Immature natural killer cell (primary cell): ENCODE measurements around the gene P2RY6. TPM values are rescaled to one million over a fixed set of nuclear protein-coding genes. Genes with fewer than 3 reads are reported as not detected.

Experiments used
- DNase-seq, 3 donors: peaks; one replicate each; pipeline ENCODE4 v3.0.0; 2022; ENCODE audit warnings: mixed read lengths in 1 of 3
- H3K27ac Mint-ChIP-seq, 6 donors: one replicate each; pipeline ENCODE4 v1.8.0; 2020; ENCODE audit warnings: mixed read lengths in 6 of 6, mild to moderate bottlenecking in 5 of 6, inconsistent platforms in 4 of 6, moderate library complexity in 3 of 6
- H3K27me3 Mint-ChIP-seq, 3 donors: one replicate each; pipeline ENCODE4 v1.8.0; 2020 to 2021; ENCODE audit warnings: low read depth in 3 of 3, mild to moderate bottlenecking in 3 of 3, mixed read lengths in 3 of 3, moderate library complexity in 3 of 3, inconsistent platforms in 1 of 3
- H3K36me3 Mint-ChIP-seq, 3 donors: one replicate each; pipeline ENCODE4 v1.8.0; 2020; ENCODE audit warnings: mixed read lengths in 3 of 3, inconsistent platforms in 2 of 3, mild to moderate bottlenecking in 2 of 3
- H3K4me1 Mint-ChIP-seq, 2 donors: one replicate each; pipeline ENCODE4 v1.8.0; 2020; ENCODE audit warnings: inconsistent platforms in 2 of 2, mild to moderate bottlenecking in 2 of 2, mixed read lengths in 2 of 2, moderate library complexity in 1 of 2
- H3K4me3 Mint-ChIP-seq, 5 donors: one replicate each; pipeline ENCODE4 v1.8.0; 2020; ENCODE audit warnings: mild to moderate bottlenecking in 5 of 5, mixed read lengths in 5 of 5, inconsistent platforms in 3 of 5, moderate library complexity in 3 of 5
- H3K9me3 Mint-ChIP-seq, 6 donors: one replicate each; pipeline ENCODE4 v1.8.0; 2020; ENCODE audit warnings: mild to moderate bottlenecking in 6 of 6, mixed read lengths in 6 of 6, inconsistent platforms in 4 of 6, moderate library complexity in 3 of 6
- polyA plus RNA-seq, 3 donors: library from polyadenylated mRNA; unstranded; fragments of 300-500 nt; fragmentation: Illumina TruSeq; gene quantifications; one replicate each; pipeline ENCODE4 v1.2.3, GENCODE V29; 2021

The P2RY6 gene
- polyA plus RNA-seq, 3 donors from 2014 or later, result 3.0 TPM; not detected in 2

DNA sequence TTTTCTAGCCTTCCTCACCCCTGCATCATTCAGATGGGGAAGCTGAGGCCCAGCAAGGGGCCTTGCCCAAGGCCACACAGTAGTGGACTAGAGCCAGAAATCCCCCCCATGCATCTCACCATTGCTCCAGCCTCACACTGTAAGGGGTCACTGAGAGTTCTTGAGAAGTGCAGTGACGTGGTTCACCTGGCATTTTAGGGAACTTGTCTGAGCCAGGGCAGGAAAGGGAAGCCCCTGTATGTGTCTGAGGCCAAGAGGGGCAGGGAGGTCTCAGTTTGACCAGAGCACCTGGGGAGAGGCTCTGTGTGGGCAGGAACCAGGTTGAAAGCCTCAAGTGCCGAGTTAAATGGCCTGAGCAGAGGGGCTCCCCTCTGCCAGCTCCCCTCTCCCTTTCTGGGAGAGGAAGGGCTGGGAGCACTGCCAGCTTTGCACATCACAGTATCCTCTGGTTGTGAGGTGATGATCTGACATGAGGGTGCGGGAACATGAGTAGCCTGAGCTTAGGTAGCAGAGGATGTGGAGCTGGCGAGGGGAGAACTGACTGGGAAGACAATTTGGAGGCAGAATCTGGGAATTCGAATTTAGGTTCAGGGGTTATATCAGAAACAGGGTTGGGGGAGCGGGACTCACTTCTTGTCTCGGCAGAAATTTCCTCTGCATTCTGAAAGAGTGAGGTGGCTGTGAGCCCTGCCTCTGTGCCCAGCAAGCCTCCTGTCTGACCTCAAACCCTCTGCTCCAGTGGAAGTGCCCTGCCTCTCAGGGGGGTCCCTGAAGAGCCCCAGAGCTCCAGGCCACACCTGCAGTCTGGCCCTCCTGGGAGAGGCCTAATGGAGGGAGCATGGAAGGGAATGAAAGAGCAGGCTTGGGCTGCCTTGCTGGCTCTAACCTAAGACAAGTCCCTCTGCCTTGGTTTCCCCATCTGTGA, 50.5 kb downstream of the P2RY6 start:
- H3K4me1 Mint-ChIP-seq, result no peaks in the 10 kb centered on the region
- H3K9me3 Mint-ChIP-seq, result no peaks in the 10 kb centered on the region
- peaks cover 0 to 3% (median 3%) of the 10 kb centered on the region in 3 donors for H3K27me3 Mint-ChIP-seq
- no peak overlapping the region for H3K4me3 Mint-ChIP-seq
- no peak for DNase-seq
- H3K36me3 Mint-ChIP-seq, result no peaks in the 10 kb centered on the region
- H3K27ac Mint-ChIP-seq, result peak overlapping the region in 1 of 6 donors; percentile 25

DNA sequence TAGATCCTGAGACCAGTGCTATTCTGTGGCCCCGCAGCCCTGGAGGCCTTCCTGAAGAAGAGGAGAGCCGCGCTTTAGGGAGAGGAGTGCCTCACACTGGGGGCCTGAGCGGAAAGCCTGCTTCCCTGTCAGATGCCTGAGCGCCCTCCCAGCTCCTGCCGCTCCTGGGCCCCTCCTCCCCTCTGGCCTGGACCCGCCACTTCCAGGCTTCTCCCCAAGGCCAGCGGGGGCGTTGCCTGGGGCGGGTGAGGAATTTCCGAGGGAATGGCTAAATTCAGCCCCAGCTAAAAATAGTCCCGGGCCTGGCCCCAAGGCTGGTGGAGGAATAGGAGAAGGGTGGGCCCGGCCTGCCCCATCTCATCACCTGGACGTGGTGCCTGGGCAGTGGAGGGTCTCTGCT, 51.3 kb downstream of the P2RY6 start:
- peaks cover 0 to 3% (median 3%) of the 10 kb centered on the region in 3 donors for H3K27me3 Mint-ChIP-seq
- H3K27ac Mint-ChIP-seq, result no peak overlapping the region
- H3K9me3 Mint-ChIP-seq, result no peaks in the 10 kb centered on the region
- H3K36me3 Mint-ChIP-seq, result no peaks in the 10 kb centered on the region
- H3K4me3 Mint-ChIP-seq, result no peak overlapping the region
- DNase-seq, result no peak
- H3K4me1 Mint-ChIP-seq, result no peaks in the 10 kb centered on the region

- Mint-ChIP-seq H3K27ac (no peak overlapping the region), H3K4me3 (no peak overlapping the region), H3K4me1 (no peaks in the 10 kb centered on the region), H3K36me3 (no peaks in the 10 kb centered on the region), H3K27me3 (peaks cover 0 to 3% (median 3%) of the 10 kb centered on the region in 3 donors), H3K9me3 (no peaks in the 10 kb centered on the region)
- no peak for DNase-seq
These were observed 52.0 kb downstream of the P2RY6 start for GRCh38 chr11:73324116-73324515.

GRCh38 chr11:73324665-73325035, 52.5 kb downstream of the P2RY6 start:
- H3K36me3 Mint-ChIP-seq, result no peaks in the 10 kb centered on the region
- peak overlapping the region in 1 of 6 donors; percentile 59 for H3K27ac Mint-ChIP-seq
- no peak overlapping the region for H3K4me3 Mint-ChIP-seq
- DNase-seq, result no peak
- no peaks in the 10 kb centered on the region for H3K4me1 Mint-ChIP-seq
- peaks cover 0 to 3% (median 0%) of the 10 kb centered on the region in 3 donors for H3K27me3 Mint-ChIP-seq
- H3K9me3 Mint-ChIP-seq, result no peaks in the 10 kb centered on the region

DNA sequence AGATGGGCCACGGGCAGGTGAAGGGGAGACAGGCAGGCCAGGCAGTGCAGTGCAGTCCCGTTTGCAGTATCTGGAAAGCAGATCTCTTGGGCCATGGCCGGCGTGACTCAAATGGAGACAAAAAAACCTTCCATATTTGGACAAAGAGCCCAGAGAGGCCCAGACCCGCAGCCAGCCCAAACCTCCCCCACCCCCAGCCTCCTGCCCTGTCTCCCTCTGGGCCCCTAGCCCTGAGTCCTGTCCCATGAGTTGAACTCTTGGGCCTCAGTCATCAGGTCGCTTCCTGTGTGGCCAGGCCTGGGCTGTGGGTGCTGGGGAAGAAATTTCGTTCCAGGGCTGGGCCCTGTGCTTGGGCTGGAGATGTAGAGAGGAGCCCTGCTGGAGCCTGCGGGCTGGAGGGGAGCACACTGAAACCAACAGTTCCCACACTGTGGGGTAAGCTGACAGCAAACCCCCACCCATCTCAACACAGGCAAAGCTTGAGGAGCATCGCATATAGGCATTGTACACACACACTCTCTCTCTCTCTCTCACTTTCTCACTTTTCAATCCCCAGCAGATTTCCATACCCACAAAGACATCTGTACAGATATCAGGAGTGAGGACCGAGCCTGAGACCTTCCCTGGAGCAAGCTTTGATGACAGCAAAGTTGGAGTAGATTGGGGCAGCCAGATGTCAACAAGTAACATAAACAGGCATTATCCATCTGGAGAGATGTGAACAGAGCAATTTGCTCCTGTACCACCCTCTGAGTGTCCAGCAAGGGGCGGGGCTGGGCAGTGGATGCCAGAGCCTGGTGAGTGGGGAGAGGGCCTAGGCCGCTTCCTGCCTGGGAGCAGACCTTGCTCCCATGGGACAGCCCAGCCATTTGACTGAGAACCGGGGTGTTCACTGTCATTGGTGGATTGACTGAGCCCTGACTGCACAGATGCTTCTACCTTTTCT, 53.2 kb downstream of the P2RY6 start:
- no peak for DNase-seq

DNA sequence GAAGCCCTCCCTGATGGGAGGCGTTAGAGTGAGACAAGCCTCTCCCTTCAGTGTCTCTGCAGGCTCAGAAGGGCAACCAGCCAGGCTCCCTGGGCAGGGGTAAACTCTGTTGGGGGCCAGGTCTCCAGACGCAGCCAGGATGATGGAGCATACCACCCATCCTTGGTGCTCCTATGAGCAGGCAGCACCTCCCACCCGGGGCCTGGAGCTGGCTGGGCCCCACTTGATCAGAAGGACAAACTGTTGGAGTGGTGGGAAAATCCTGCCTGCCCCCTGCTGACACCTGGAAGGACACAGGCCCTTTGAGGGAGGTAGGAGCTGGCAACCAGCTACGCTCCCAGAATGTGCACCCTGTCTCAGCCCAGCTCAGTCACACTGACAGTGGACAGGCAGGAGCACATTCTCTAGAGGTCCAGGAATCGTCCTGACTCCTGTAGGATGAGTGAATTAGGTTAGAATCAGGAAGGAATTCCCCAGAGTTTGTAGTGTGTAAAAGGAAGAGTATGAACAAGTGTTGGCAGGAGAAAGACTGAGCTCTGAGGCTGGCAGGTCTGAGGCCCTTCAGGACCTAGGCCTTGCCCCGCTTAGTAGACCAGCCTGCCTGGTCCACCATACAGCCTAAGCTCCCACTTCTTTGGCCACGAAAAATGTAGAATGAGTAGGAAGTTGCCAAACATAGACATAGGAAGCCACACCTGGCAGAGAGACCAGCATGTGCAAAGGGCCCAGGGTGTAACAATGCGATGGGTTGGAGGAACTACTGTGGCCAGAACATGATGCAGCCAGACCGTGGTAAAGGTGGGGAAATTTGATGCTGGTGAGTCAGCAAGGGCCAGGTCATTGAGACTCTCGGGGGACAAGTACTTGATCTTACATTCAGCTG, 55.0 kb downstream of the P2RY6 start:
- no peaks in the 10 kb centered on the region for H3K4me1 Mint-ChIP-seq
- H3K27ac Mint-ChIP-seq, result peak overlapping the region in 2 of 6 donors; percentile 36 to 74
- no peaks in the 10 kb centered on the region for H3K9me3 Mint-ChIP-seq
- no peak for DNase-seq
- no peak overlapping the region for H3K4me3 Mint-ChIP-seq
- peaks cover 0 to 2% (median 0%) of the 10 kb centered on the region in 3 donors for H3K27me3 Mint-ChIP-seq
- H3K36me3 Mint-ChIP-seq, result no peaks in the 10 kb centered on the region

More for the DNA sequence above, 53.2 kb downstream of the P2RY6 start:
- Mint-ChIP-seq H3K4me3 (no peak overlapping the region), H3K9me3 (no peaks in the 10 kb centered on the region), H3K4me1 (no peaks in the 10 kb centered on the region), H3K27ac (no peak overlapping the region), H3K27me3 (peaks cover 0 to 3% (median 0%) of the 10 kb centered on the region in 3 donors), H3K36me3 (no peaks in the 10 kb centered on the region)

- no peaks in the 10 kb centered on the region for H3K4me1 Mint-ChIP-seq
- no peaks in the 10 kb centered on the region for H3K36me3 Mint-ChIP-seq
- H3K27ac Mint-ChIP-seq, result peak overlapping the region in 1 of 6 donors; percentile 36
- H3K4me3 Mint-ChIP-seq, result no peak overlapping the region
- DNase-seq, result no peak
- peaks cover 0 to 2% (median 0%) of the 10 kb centered on the region in 3 donors for H3K27me3 Mint-ChIP-seq
- no peaks in the 10 kb centered on the region for H3K9me3 Mint-ChIP-seq
These were observed 55.8 kb downstream of the P2RY6 start for GRCh38 chr11:73327812-73328364.

GRCh38 chr11:73330569-73331093, 58.5 kb downstream of the P2RY6 start:
- no peak for DNase-seq
- H3K36me3 Mint-ChIP-seq, result no peaks in the 10 kb centered on the region
- H3K9me3 Mint-ChIP-seq, result no peaks in the 10 kb centered on the region
- peak overlapping the region in 1 of 6 donors; percentile 48 for H3K27ac Mint-ChIP-seq
- peaks cover 1 to 9% (median 2%) of the 10 kb centered on the region in 3 donors for H3K27me3 Mint-ChIP-seq
- H3K4me3 Mint-ChIP-seq, result no peak overlapping the region
- H3K4me1 Mint-ChIP-seq, result no peaks in the 10 kb centered on the region

- Mint-ChIP-seq H3K36me3 (no peaks in the 10 kb centered on the region), H3K27ac (no peak overlapping the region), H3K27me3 (peaks cover 1 to 9% (median 2%) of the 10 kb centered on the region in 3 donors), H3K9me3 (no peaks in the 10 kb centered on the region), H3K4me1 (no peaks in the 10 kb centered on the region), H3K4me3 (no peak overlapping the region)
- no peak for DNase-seq
These were observed 59.2 kb downstream of the P2RY6 start for GRCh38 chr11:73331138-73331916.

GRCh38 chr11:73333173-73333572, 61.0 kb downstream of the P2RY6 start:
- no peaks in the 10 kb centered on the region for H3K36me3 Mint-ChIP-seq

DNA sequence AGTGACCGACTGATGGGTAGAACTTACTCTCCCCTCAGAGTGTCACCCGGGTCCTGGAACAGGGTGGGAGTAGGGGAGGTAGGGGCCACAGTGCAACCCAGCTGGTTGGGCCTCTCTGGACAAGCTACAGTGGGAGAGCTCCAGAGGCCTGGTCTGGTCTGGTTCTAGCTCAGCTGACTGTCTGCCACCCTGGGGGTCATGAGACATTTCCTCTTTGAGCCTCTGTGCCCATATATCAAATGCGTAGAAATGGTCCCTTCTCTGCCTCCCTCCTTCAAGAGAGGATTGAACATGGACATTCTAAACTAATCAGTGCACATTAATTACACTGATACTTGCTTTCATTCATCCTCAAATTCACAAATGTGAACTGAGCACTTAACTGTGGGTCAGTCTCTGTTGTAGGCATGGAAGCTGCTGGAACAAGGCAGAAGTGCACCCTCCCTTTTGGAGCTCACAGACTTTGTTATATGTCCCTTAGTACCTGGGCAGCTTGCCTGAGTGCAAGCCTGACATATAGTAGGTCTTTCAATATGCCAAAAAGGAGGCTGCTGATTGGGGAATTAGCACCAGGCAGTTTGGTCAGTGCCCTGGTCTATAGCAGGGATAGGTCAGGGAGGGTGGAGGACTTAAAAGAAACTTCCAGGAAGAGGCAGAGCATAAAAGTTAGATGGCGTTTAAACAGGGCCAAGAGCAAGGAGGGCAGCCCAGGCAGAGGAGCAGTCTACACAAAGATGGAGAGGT, 61.7 kb downstream of the P2RY6 start:
- peaks cover 3 to 9% (median 4%) of the 10 kb centered on the region in 3 donors for H3K27me3 Mint-ChIP-seq
- H3K27ac Mint-ChIP-seq, result no peak overlapping the region
- no peaks in the 10 kb centered on the region for H3K36me3 Mint-ChIP-seq
- H3K9me3 Mint-ChIP-seq, result no peaks in the 10 kb centered on the region
- DNase-seq, result no peak
- H3K4me3 Mint-ChIP-seq, result no peak overlapping the region
- no peaks in the 10 kb centered on the region for H3K4me1 Mint-ChIP-seq

More at GRCh38 chr11:73333173-73333572, 61.0 kb downstream of the P2RY6 start:
- Mint-ChIP-seq H3K4me3 (no peak overlapping the region), H3K4me1 (no peaks in the 10 kb centered on the region), H3K27me3 (peaks cover 3 to 9% (median 4%) of the 10 kb centered on the region in 3 donors), H3K27ac (no peak overlapping the region), H3K9me3 (no peaks in the 10 kb centered on the region)
- no peak for DNase-seq
